Testis (tissue), 3 donors: ENCODE results near the gene CHRNB2. TPM values are rescaled to one million over a fixed set of nuclear protein-coding genes. Genes with fewer than 3 reads are reported as not detected.

Source experiments
- DNase-seq: peaks from one replicate; pipeline ENCODE4 v3.0.0-alpha.2; 2019
- H3K27ac ChIP-seq, 2 donors: fragments of 200-600 bp; sonication (generic); one replicate each; pipeline ENCODE4 v1.5.1; 2019
- H3K27me3 ChIP-seq: fragments of 200-600 bp; sonication (generic); one replicate; pipeline ENCODE4 v1.5.1; 2019
- H3K36me3 ChIP-seq: fragments of 200-600 bp; sonication (generic); one replicate; pipeline ENCODE4 v1.5.1; 2017; ENCODE audit warnings: low read depth; ENCODE audit errors: missing control alignments
- H3K4me1 ChIP-seq: fragments of 200-600 bp; sonication (generic); one replicate; pipeline ENCODE4 v1.5.1; 2019
- H3K4me3 ChIP-seq, 2 donors: fragments of 200-600 bp; sonication (generic); one replicate each; pipeline ENCODE4 v1.5.1; 2017 to 2019
- H3K9me3 ChIP-seq: fragments of 200-600 bp; sonication (generic); one replicate; pipeline ENCODE4 v1.5.1; 2017
- POLR2A ChIP-seq: fragments of 450-650 bp; IDR thresholded peaks from one replicate; pipeline ENCODE4 v1.6.1; 2017; ENCODE audit warnings: antibody characterized with exemption, mild to moderate bottlenecking, moderate library complexity
- WGBS, 2 donors: methylation state at CpG; one replicate each; pipeline ENCODE4 v1.1.5; 2018; 5-methylcytosine and 5-hydroxymethylcytosine counted together
- intact Hi-C: fragments of 100-400 bp; cut with DNase I; formaldehyde crosslinking; loops from one replicate; pipeline ENCODE4 v1.15.1; 2023; ENCODE audit warnings: low total_unique reads
- polyA plus RNA-seq: library from polyadenylated mRNA; stranded (reverse); fragments of 350-450 nt; fragmentation: Illumina TruSeq; extraction: RNeasy Lipid Tissue Mini Kit (QIAGEN cat#74804); gene quantifications from one replicate; pipeline ENCODE4 v1.2.3, GENCODE V29; 2014; ENCODE audit warnings: low read depth, low replicate concordance; ENCODE audit not compliant: insufficient read depth
- total RNA-seq, 2 donors: library from RNA; depleted of rRNA; stranded (reverse); fragments of >200 nt; gene quantifications; one replicate each; pipeline ENCODE4 v1.2.3, GENCODE V29; 2016
- TF ChIP-seq, protein P1 (sequence below), 3 experiments: fragments of 450-650 bp in 2 of 3; fragments of 200-600 bp in 1 of 3; sonication (generic) in 1 of 3; IDR thresholded peaks; one replicate each; pipeline ENCODE4 v1.5.1; 2016 to 2019; ENCODE audit warnings: antibody characterized with exemption in 3 of 3, mild to moderate bottlenecking in 2 of 3, moderate library complexity in 1 of 3

Gene CHRNB2
- total and polyA plus RNA-seq, 3 donors from 2014 or later: 1.2 to 1.3 (median 1.3) TPM

DNA sequence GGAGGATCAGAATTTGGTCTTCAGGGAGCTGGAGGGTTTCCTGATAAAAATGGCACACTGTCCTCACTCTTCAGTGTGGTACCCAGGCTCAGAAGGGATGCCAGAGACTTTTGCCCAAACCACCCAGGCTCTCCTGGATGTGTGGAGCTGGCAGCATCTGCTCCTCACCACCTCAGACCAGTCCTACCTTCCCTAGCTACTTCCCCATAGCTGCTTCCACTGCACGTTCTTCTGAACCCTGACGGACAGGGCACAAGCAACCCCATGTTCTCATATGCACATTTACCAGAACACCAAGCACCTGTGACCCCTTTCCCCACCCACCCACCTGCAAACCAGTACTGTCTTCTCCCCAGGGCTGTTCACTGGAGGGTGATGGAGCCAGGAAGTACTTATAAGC is 35.7 kb downstream of the CHRNB2 start:
- DNase-seq: no peak
- Histone ChIP-seq H3K27ac (no peak overlapping the region), H3K27me3 (no peaks in the 10 kb centered on the region), H3K9me3 (no peaks in the 10 kb centered on the region), H3K4me3 (no peak overlapping the region), H3K36me3 (no peaks in the 10 kb centered on the region), H3K4me1 (peaks cover 44% of the 10 kb centered on the region)
- WGBS, 2 donors: 58 to 69% methylated on average over 2 of the region's 2 CpGs
- TF ChIP-seq POLR2A: no peak
- TF ChIP-seq, protein P1, sequence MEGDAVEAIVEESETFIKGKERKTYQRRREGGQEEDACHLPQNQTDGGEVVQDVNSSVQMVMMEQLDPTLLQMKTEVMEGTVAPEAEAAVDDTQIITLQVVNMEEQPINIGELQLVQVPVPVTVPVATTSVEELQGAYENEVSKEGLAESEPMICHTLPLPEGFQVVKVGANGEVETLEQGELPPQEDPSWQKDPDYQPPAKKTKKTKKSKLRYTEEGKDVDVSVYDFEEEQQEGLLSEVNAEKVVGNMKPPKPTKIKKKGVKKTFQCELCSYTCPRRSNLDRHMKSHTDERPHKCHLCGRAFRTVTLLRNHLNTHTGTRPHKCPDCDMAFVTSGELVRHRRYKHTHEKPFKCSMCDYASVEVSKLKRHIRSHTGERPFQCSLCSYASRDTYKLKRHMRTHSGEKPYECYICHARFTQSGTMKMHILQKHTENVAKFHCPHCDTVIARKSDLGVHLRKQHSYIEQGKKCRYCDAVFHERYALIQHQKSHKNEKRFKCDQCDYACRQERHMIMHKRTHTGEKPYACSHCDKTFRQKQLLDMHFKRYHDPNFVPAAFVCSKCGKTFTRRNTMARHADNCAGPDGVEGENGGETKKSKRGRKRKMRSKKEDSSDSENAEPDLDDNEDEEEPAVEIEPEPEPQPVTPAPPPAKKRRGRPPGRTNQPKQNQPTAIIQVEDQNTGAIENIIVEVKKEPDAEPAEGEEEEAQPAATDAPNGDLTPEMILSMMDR (IDR thresholded peaks at IDR 0.05): no peak
- intact Hi-C loops: no loop called here

DNA sequence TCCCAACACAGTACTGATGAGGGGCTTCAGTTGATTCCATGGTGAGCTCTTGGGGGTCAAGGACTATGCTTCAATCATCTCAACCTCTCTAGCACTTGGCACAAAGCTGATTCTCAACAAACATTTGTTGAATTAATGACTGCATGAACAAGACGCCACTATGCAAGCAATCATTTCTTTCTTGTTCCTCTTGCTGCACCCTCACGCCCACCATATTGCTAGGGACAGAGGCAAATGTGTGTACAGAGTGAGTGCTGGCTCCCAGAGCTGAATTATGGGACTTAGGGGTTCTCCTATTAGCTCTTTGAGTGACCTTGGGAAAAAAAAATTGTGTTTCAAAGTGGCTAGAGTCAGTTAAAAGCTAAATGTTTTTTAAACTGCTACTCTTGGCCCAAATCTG is 38.0 kb downstream of the CHRNB2 start:
- no peaks in the 10 kb centered on the region for H3K9me3 ChIP-seq
- H3K4me3 ChIP-seq: no peak overlapping the region
- no peaks in the 10 kb centered on the region for H3K27me3 ChIP-seq
- peaks cover 43% of the 10 kb centered on the region for H3K4me1 ChIP-seq
- DNase-seq: no peak
- TF ChIP-seq, protein P1 (IDR thresholded peaks at IDR 0.05): no peak
- no peak for TF ChIP-seq POLR2A
- intact Hi-C loops: no loop called here
- no peak overlapping the region for H3K27ac ChIP-seq
- no peaks in the 10 kb centered on the region for H3K36me3 ChIP-seq
- 57 to 69% methylated on average over 2 of the region's 2 CpGs for WGBS, 2 donors

DNA sequence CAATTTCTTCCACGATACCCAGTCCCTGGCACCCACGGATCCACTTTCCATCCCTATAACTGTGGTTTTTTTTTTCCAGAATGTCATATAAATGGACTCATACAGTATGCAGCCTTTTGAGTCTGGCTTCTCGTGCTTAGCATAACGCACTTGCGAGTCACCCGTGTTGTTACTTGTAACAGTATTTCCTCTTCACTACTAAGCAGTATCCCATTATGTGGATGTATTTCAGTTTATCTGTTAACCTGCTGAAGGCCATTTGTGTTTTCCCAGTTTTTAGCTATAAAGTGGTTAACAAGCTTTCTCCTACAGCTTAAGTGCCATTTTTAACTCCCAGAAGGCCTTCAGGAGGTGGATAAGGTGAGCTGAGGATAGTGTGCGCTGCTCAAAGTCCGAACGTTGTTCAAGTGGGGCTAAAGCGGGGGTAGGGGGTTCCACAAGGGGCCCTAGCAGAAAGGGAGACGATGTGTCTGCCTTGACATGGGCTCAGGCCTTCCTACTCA is 39.6 kb downstream of the CHRNB2 start:
- Histone ChIP-seq H3K4me3 (peak overlapping the region; percentile 85 to 92), H3K4me1 (peaks cover 40% of the 10 kb centered on the region), H3K9me3 (no peaks in the 10 kb centered on the region), H3K36me3 (no peaks in the 10 kb centered on the region), H3K27ac (peak overlapping the region; percentile 97 to 98), H3K27me3 (no peaks in the 10 kb centered on the region)
- intact Hi-C loops: no loop called here
- WGBS, 2 donors: 1 to 3% methylated on average over 11 of the region's 11 CpGs
- TF ChIP-seq POLR2A: no peak
- TF ChIP-seq, protein P1 (IDR thresholded peaks at IDR 0.05): no peak
- no peak for DNase-seq

DNA sequence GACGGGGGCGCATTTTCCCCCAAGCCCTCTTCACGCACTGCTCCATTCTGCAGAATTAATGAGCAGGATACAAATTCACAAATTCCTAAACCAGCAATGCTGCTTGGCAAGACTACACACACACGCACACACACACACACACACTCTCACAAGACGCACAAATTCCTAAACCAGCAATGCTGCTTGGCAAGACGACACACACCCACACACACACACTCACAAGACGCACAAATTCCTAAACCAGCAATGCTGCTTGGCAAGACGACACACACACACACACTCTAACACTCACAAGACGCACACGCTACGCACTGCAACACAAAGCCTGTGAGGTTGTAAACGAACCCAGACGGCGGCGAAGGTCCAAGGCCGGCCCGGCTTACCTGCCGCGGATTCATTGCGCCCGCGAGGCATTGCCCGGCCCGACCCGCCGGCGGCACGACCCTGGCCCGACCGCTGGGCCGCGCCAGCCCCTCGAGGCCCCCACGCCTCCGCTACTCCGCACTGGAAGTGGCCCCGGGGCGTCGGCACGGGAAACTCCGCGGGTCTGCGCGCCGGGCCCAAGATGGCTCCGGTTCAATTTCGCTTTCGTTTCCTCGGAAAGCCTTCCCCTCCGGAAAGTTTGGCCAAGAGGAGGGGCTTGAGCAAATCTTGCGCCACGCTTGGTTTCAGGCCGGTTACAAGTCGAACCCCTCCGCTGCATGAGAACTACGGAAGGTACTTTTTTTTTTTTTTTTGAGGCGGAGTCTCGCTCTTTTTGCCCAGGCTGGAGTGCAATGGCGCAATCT is 40.2 kb downstream of the CHRNB2 start, which contains the start of gene ADAR:
TSS of gene ADAR (minus strand) at position 578 of the 788 bp plus-strand sequence. CDS start at position 398, 180 bp downstream.
- Histone ChIP-seq H3K4me1 (peaks cover 34% of the 10 kb centered on the region), H3K27me3 (no peaks in the 10 kb centered on the region), H3K4me3 (peak within 1 kb of the TSS; percentile 85 to 92), H3K36me3 (no peaks in the 10 kb centered on the region), H3K27ac (peak within 1 kb of the TSS; percentile 97 to 98), H3K9me3 (no peaks in the 10 kb centered on the region)
- TF ChIP-seq POLR2A: no peak
- TF ChIP-seq, protein P1 (IDR thresholded peaks at IDR 0.05): no peak
- peak; percentile 94 for DNase-seq
- 0 to 1% methylated on average over 27 to 57 of the region's 59 CpGs for WGBS, 2 donors
- intact Hi-C loops: no loop called here
